HEK293T (cell line): ENCODE data around the gene CLCN1.
A peak's percentile ranks its signal among the peaks of the same experiment; 100 is the strongest.

Source experiments
- ARNT ChIP-seq: fragments of 450-650 bp; IDR thresholded peaks from 2 replicates; pipeline ENCODE4 v1.6.1; 2017; ENCODE audit warnings: mild to moderate bottlenecking
- CTBP1 ChIP-seq: fragments of 450-650 bp; IDR thresholded peaks from 2 replicates; pipeline ENCODE4 v1.6.1; 2016; ENCODE audit warnings: borderline replicate concordance
- ELF4 ChIP-seq: fragments of 450-650 bp; IDR thresholded peaks from 2 replicates; pipeline ENCODE4 v1.6.1; 2017; ENCODE audit warnings: antibody characterized with exemption
- FOXA1 ChIP-seq: fragments of 450-650 bp; IDR thresholded peaks from 2 replicates; pipeline ENCODE4 v1.6.1; 2016; ENCODE audit warnings: mild to moderate bottlenecking
- FOXK2 ChIP-seq: fragments of 450-650 bp; IDR thresholded peaks from 2 replicates; pipeline ENCODE4 v1.6.1; 2016; ENCODE audit warnings: mild to moderate bottlenecking
- FOXM1 ChIP-seq: fragments of 450-650 bp; IDR thresholded peaks from 2 replicates; pipeline ENCODE4 v1.6.1; 2017; ENCODE audit warnings: mild to moderate bottlenecking, borderline replicate concordance
- L3MBTL2 ChIP-seq: fragments of 450-650 bp; conservative IDR thresholded peaks from 2 replicates; pipeline ENCODE4 v1.6.1; 2016; ENCODE audit warnings: mild to moderate bottlenecking
- NFRKB ChIP-seq: fragments of 450-650 bp; IDR thresholded peaks from 2 replicates; pipeline ENCODE4 v1.6.1; 2016; ENCODE audit warnings: mild to moderate bottlenecking, moderate library complexity
- PKNOX1 ChIP-seq: fragments of 450-650 bp; IDR thresholded peaks from 2 replicates; pipeline ENCODE4 v1.6.1; 2016
- SP1 ChIP-seq: fragments of 450-650 bp; IDR thresholded peaks from 2 replicates; pipeline ENCODE4 v1.6.1; 2017
- SUZ12 ChIP-seq: fragments of 450-650 bp; IDR thresholded peaks from 2 replicates; pipeline ENCODE4 v1.6.1; 2016; ENCODE audit warnings: mild to moderate bottlenecking
- TARDBP ChIP-seq: fragments of 450-650 bp; IDR thresholded peaks from 2 replicates; pipeline ENCODE4 v1.6.1; 2016
- ZNF384 ChIP-seq: fragments of 450-650 bp; IDR thresholded peaks from 2 replicates; pipeline ENCODE4 v1.6.1; 2016

- TF ChIP-seq CTBP1 (no peak), SP1 (no peak), SUZ12 (no peak), L3MBTL2 (peak; percentile 91), FOXM1 (no peak), ARNT (no peak), PKNOX1 (no peak), FOXA1 (no peak), TARDBP (no peak), ELF4 (no peak), FOXK2 (no peak), ZNF384 (peak; percentile 94), NFRKB (no peak)
These were observed 63.8 kb downstream of the CLCN1 start for GRCh38 chr7:143379611-143380259.
